HEK293T (cell line): Measurements from ENCODE around the gene DNAAF3.

Experiments used
- ARNT ChIP-seq: fragments of 450-650 bp; IDR thresholded peaks from 2 replicates; pipeline ENCODE4 v1.6.1; 2017; ENCODE audit warnings: mild to moderate bottlenecking
- BHLHE40 ChIP-seq: fragments of 450-650 bp; IDR thresholded peaks from 2 replicates; pipeline ENCODE4 v1.6.1; 2016; ENCODE audit warnings: mild to moderate bottlenecking, moderate library complexity, borderline replicate concordance
- CTBP1 ChIP-seq: fragments of 450-650 bp; IDR thresholded peaks from 2 replicates; pipeline ENCODE4 v1.6.1; 2016; ENCODE audit warnings: borderline replicate concordance
- ELF4 ChIP-seq: fragments of 450-650 bp; IDR thresholded peaks from 2 replicates; pipeline ENCODE4 v1.6.1; 2017; ENCODE audit warnings: antibody characterized with exemption
- FOXK2 ChIP-seq: fragments of 450-650 bp; IDR thresholded peaks from 2 replicates; pipeline ENCODE4 v1.6.1; 2016; ENCODE audit warnings: mild to moderate bottlenecking
- SUZ12 ChIP-seq: fragments of 450-650 bp; IDR thresholded peaks from 2 replicates; pipeline ENCODE4 v1.6.1; 2016; ENCODE audit warnings: mild to moderate bottlenecking
- TARDBP ChIP-seq: fragments of 450-650 bp; IDR thresholded peaks from 2 replicates; pipeline ENCODE4 v1.6.1; 2016

GRCh38 chr19:55149078-55150003 lies 17.1 kb downstream of the DNAAF3 start, which contains the start of gene TNNT1:
- TF ChIP-seq FOXK2 (no peak), SUZ12 (no peak), ARNT (no peak), TARDBP (no peak), CTBP1 (no peak), ELF4 (no peak), BHLHE40 (no peak)
